CMK (cell line): Measurements from ENCODE around the gene MAN1C1.
"Not testable (repeated sequence)": the region's sequence is repeated elsewhere in the genome, so short reads cannot be mapped to it uniquely, and the experiment has no call there.

Source experiments
- DNase-seq: peaks from one replicate; pipeline ENCODE4 v3.0.0-alpha.2; 2010; ENCODE audit warnings: low read depth

MAN1C1 gene

DNA sequence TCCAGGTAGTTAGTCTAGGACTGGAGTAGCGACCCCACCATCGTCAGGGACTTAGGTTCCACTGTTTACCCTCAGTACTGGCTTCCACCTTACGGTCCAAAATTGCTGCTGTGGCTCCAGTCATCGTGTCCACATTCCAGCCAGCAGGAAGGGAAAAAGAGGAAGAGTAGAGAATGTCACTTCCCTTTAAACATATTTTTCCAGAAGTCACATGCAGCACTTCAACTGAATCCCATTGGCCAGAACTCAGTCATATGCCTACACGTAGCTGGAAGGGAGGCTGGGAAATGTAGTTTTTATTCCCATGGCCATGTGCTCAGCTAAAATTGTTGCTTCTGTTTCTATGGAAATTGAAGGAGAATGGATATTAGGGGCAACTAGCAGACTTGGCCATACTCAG, 99.3 kb downstream of the MAN1C1 start:
- no peak for DNase-seq

- DNase-seq, result no peak
These were observed 99.7 kb downstream of the MAN1C1 start for GRCh38 chr1:25716320-25716719.

DNA sequence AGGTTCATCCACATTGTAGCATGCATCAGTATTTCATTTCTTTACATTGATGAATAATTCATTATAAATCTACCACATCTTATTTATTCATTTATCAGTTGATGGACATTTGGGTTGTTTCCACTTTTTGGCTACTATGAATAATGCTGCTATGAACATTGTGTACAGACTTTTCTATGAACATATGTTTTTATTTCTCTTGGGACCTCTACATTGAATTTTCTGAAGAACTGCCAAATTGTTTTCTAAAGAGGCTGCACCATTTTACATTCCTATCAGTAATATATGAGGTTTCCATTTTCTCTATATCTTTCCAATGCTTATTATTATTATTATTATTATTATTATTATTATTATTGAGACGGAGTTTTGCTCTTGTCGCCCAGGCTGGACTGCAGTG, 102.1 kb downstream of the MAN1C1 start:
- DNase-seq, result no peak

DNA sequence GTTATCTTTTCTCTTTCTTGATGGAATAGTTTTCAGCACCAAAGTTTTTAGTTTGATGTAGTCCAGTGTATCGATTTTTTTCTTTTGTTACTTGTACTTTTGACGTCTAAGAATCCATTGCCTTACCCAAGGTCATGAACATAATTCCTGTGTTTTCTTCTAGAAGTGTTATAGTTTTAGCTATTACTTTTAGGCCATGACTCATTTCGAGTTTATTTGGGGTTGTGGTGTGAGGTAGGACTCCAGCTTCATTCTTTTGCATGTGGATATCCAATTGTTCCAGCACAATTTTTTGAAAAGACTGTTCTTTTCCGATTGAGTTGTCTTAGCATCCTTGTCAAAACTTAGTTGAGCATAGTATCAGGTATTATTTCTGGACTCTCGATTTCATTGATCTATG, 104.0 kb downstream of the MAN1C1 start:
- DNase-seq, result no peak

DNA sequence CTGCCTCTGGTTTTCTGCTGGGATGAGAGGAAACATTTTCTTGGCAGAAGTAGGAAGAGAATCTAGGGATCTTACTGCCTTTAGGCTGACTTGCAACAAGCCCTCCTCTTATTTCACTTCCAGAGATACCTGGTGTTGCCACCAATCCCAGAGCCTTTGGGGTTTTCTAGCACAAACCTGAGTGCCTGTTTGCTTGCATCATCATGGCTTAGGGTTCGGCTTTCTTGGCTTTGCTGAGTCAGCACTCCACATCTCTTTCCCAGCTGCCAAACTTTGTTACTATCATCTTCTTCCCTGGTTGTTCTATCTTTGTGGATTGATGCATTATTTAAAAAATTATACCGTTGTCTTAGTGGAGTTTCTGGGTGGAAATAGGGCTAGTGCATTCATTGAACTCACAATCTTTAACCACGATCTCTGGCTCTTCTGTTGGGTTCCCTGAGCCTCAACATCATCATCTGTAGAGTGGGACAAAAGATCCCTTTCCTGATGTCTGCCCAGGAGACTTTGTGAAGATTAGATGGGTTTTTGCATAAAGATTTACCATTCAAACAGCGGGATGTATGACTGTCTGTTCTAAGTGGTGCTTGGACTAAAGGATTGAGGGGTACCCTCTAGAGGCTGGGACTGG, 106.8 kb downstream of the MAN1C1 start:
- no peak for DNase-seq

GRCh38 chr1:25724201-25724600, 107.6 kb downstream of the MAN1C1 start:
- no peak for DNase-seq

GRCh38 chr1:25724966-25725365, 108.4 kb downstream of the MAN1C1 start:
- no peak for DNase-seq

GRCh38 chr1:25725482-25725881, 108.9 kb downstream of the MAN1C1 start:
- no peak for DNase-seq

- DNase-seq, result no peak
These were observed 110.5 kb downstream of the MAN1C1 start for GRCh38 chr1:25727088-25727487.

- no peak for DNase-seq
These were observed 111.2 kb downstream of the MAN1C1 start for GRCh38 chr1:25727635-25728286.

DNA sequence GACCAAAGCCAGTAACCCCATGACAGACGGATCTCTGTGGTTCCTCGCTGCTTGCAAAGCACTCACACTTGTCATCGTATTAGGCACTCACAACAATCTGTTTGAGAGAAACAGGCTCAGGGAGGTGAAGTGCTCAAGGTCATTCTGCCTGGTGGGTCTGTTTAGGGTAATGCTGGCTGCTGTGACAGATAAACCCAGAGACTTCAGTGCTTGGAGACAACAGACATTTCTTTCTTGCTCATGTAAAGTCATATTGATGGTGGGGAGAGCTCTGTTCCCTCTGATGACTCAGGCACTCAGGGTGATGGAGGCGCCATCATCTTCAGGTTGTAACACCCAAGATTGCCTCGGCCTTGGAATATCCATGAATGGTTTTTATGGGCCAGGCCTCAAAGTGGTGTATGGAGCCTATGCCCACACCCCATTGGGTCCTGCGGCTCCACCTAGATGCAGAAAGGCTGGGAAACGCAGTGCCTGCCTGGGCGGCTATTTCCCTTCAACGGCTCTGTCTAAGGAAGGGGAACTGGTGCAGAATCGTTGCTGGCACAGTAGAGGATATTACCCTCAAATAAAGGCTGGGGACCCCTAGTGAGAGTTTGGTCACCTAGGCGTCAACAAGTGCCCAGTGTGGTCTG, 111.8 kb downstream of the MAN1C1 start:
- no peak for DNase-seq

GRCh38 chr1:25729045-25729444, 112.5 kb downstream of the MAN1C1 start:
- no peak for DNase-seq

- no peak for DNase-seq
These were observed 113.4 kb downstream of the MAN1C1 start for GRCh38 chr1:25729790-25730644.

- DNase-seq, result no peak
These were observed 114.6 kb downstream of the MAN1C1 start for GRCh38 chr1:25731148-25731547.

GRCh38 chr1:25731626-25732370, 115.2 kb downstream of the MAN1C1 start:
- DNase-seq, result no peak

DNA sequence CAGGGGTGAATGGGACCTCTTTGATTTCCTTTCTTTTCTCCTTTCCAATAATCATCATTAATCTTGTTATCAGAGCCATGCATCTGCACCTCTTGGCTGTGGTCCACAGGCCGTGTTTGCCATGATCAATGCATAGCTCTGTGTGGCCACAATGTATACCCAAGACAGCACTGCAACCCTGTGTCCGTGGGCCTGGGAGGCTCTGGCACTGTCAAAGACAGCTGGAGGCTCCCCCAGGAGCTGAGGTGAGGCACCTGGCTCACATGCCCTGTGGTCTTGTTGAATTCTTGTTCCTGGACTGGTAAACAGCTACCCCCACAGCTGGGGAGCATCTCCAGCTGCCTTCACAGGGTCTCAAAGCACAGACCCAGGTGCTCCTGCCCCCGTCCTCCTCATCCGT, 116.2 kb downstream of the MAN1C1 start:
- no peak for DNase-seq

DNA sequence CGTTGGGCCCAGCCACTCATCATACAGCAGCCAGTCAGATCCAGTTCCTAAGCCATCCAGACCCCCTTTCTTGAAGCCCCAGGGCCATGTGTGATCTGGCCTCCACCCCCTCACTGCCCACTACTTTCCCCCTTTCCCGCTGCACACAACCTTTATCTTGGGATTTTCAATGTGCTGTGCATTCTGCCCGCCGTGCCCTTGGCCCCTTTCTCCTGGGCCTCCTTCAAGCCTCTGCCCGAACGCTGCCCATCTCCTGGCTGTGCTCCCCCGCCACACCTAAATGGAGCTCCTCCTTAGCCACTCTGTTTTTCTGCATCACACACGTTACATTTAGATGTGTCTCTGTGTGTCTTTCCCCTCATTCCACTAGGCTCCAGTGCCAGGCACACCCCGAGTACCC, 116.7 kb downstream of the MAN1C1 start:
- no peak for DNase-seq

- DNase-seq, result not testable (repeated sequence)
These were observed 118.4 kb downstream of the MAN1C1 start for GRCh38 chr1:25734991-25735390.

GRCh38 chr1:25735956-25736529, 119.5 kb downstream of the MAN1C1 start:
- DNase-seq, result no peak

DNA sequence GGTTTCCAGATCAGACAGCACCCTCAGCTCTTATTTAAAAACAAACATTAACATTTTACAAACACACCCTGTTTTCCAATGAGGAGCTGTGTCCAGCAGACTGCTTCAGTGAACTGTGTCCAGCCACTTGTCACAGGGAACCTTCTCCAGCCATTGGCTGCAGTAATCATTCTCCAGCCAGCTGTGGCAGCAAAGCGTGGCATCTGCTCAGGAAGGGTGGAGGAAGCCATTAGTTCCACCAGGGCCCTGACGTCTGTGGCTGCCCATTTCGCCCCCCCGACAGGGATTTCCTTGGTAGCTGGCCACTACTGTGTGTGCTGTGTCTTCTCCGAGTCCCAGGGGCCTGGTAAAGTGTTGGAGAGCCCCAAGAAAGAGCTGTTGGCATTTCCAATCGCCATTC, 120.5 kb downstream of the MAN1C1 start:
- no peak for DNase-seq

DNA sequence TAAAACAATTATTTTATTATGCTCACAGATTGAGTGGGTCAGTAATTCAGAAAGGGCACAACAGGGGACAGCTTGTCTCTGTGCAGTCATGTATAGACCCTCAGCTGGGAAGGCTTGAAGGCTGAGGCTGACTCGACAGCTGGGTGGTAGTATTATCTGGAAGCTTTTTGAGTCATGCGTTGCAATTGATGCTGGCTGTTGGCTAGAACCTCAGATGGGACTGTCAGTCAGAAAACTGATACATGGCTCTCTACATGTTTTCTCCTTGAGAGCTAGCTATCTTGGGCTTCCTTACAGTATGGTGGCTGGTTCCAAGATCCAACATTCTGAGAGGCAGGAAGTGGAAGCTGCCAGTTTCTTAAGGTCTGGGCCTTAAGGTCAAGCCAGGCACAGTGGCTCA, 121.9 kb downstream of the MAN1C1 start:
- no peak for DNase-seq

DNA sequence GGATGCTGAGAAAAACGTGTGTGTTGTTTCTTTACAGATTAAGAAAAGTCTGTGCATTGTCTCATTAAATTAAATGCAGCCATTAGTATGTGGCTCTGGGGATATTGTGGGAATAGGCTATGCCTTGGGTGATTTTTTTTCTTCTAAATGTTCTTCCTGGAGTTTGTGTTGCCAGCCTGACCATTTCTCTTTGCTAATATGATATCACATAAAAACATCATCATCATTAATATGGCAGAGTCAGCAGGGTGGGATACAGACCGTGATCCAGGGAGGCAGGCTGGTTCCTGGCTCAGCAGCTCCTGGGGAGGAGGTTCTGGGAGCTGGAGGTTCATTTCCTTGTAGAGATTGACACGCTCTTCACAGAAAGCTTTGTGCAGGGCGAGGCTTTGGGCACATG, 122.8 kb downstream of the MAN1C1 start:
- DNase-seq, result no peak
